ENCODE results near the gene ARHGAP21.

GRCh38 chr10:24751716-24752115 lies 28.0 kb upstream of the ARHGAP21 start:
- TF ChIP-seq, protein P1, sequence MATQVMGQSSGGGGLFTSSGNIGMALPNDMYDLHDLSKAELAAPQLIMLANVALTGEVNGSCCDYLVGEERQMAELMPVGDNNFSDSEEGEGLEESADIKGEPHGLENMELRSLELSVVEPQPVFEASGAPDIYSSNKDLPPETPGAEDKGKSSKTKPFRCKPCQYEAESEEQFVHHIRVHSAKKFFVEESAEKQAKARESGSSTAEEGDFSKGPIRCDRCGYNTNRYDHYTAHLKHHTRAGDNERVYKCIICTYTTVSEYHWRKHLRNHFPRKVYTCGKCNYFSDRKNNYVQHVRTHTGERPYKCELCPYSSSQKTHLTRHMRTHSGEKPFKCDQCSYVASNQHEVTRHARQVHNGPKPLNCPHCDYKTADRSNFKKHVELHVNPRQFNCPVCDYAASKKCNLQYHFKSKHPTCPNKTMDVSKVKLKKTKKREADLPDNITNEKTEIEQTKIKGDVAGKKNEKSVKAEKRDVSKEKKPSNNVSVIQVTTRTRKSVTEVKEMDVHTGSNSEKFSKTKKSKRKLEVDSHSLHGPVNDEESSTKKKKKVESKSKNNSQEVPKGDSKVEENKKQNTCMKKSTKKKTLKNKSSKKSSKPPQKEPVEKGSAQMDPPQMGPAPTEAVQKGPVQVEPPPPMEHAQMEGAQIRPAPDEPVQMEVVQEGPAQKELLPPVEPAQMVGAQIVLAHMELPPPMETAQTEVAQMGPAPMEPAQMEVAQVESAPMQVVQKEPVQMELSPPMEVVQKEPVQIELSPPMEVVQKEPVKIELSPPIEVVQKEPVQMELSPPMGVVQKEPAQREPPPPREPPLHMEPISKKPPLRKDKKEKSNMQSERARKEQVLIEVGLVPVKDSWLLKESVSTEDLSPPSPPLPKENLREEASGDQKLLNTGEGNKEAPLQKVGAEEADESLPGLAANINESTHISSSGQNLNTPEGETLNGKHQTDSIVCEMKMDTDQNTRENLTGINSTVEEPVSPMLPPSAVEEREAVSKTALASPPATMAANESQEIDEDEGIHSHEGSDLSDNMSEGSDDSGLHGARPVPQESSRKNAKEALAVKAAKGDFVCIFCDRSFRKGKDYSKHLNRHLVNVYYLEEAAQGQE (IDR thresholded peaks at IDR 0.05; ENCODE audit: insufficient read depth in 1 of 2, low read depth in 2 of 2, low read length in 1 of 2), result no peak
- no peak for TF ChIP-seq CTCF (IDR thresholded peaks at IDR 0.05)
